ENCODE data around the gene GPR15.

DNA sequence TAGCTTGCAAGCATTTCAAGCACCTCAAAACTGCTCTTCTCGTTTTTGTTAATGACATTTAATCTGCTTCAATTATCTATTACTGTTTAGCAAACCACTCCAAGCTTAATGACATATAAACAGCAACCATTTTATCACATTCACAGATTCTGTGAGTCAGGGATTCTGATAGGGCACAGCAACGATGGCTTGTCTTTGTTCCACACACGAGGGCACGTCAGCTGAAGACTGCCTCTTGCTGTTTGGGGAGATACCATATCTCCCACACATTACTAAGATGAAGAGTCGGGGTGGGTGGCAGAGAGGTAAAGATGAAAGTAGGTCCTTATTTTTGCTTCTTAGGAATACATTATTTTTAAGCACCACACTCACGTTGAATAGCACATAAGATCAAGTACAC is 42.4 kb downstream of the GPR15 start:
- TF ChIP-seq POLR2A (IDR thresholded peaks at IDR 0.05) = no peak
- TF ChIP-seq, protein P1, sequence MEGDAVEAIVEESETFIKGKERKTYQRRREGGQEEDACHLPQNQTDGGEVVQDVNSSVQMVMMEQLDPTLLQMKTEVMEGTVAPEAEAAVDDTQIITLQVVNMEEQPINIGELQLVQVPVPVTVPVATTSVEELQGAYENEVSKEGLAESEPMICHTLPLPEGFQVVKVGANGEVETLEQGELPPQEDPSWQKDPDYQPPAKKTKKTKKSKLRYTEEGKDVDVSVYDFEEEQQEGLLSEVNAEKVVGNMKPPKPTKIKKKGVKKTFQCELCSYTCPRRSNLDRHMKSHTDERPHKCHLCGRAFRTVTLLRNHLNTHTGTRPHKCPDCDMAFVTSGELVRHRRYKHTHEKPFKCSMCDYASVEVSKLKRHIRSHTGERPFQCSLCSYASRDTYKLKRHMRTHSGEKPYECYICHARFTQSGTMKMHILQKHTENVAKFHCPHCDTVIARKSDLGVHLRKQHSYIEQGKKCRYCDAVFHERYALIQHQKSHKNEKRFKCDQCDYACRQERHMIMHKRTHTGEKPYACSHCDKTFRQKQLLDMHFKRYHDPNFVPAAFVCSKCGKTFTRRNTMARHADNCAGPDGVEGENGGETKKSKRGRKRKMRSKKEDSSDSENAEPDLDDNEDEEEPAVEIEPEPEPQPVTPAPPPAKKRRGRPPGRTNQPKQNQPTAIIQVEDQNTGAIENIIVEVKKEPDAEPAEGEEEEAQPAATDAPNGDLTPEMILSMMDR (IDR thresholded peaks at IDR 0.05) = no peak
